Iris pigment epithelial cell (primary cell): ENCODE measurements around the gene TMUB1.

Source experiments
- DNase-seq: peaks from one replicate; pipeline ENCODE4 v3.0.0-alpha.2; 2011; ENCODE audit warnings: low read depth

Gene TMUB1

DNA sequence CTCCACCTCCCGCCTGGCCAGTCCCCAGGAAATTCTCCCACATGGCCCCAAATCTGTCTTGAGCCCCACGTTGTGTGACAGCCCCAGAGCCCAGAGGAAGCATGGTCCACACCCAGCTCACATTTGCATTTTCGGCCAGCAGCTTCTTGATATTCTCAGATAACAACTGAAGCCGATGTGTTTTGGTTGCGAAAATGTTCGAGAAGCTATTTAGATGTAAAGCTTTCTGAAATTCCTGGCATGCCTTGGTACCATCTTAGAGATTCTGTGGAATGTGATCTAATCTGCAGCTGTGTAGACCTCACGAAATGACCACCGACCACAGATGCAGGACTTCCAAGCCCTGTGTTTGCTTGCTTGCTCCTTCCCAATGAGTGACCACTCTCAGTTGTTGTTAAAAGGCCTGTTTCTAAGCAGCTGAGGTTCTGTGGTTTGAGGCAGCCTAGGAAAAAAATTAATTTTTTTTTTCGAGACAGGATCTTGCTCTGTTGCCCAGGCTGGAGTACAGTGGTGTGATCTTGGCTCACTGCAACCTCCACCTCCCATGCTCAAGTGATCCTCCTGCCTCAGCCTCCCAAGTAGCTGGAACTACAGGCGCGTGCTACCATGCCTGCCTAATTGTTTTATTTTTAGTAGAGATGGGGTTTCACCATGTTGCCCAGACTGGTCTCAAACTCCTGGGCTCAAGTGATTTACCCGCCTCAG lies 15.1 kb downstream of the TMUB1 start:
- peak; percentile 94 for DNase-seq

DNA sequence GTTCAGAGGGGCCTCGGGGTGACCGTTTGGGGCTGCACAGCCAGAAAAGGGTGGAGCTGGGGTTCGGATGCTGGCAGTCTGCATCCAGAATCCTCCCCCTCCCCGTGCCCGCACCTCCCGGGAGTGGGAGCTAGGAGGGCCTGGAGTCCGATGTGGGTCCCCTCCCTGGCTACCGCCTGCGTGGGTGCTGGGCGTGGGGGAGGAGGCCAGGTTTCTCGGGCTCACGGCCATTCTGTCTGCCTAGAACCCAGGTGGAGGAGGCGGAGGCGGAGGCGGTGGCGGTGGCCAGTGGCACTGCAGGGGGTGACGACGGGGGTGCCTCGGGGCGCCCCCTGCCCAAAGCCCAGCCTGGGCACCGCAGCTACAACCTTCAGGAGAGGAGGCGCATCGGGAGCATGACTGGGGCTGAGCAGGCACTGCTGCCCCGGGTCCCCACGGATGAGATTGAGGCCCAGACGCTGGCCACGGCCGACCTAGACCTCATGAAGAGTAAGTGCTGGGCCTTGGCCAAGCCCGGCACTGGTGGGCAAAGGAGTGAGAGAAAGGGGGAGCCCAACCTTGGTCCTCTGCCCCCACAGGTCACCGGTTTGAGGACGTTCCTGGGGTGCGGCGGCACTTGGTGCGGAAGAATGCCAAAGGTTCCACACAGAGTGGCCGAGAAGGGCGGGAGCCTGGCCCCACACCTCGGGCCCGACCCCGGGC lies 16.9 kb downstream of the TMUB1 start:
- DNase-seq: no peak

DNA sequence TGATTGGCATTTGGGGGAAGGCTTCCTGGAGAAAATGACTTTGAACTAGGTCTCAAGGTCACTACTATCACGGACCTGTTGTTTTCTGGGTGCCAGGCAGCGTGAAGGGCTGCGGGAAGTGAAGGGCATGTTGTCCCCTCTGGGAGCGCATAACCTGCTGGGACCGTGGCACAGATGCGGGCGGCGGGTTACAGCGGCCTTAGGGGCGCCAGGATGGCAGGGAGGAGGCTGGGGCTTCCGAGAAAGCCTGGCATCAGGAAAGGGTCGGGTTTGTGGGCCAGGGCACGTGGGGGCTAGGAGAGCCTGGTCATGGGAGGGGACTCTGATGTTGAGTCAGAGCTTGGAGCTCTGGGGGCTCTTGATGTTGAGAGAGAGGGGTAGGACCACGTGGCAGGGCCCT lies 17.8 kb downstream of the TMUB1 start:
- DNase-seq: no peak

DNA sequence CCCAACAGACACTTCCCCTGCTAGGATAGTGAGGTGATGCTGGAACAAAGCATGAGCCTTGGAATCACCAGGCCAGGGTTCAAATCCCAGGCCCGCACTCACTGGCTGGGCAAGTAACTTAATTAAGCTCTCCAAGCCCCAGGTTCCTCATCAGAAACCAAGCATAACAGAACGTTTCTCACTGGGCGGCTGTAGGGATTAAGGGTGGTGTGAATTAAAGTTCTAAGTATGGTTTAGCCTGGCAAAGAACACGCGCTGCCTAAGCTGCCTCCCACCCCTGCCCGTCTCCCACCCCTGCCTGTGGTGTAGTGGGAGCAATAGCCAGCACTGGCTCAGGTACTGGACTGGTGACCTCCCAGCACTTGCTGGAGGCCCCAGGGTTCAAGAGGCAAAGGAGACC lies 18.3 kb downstream of the TMUB1 start:
- DNase-seq: no peak

DNA sequence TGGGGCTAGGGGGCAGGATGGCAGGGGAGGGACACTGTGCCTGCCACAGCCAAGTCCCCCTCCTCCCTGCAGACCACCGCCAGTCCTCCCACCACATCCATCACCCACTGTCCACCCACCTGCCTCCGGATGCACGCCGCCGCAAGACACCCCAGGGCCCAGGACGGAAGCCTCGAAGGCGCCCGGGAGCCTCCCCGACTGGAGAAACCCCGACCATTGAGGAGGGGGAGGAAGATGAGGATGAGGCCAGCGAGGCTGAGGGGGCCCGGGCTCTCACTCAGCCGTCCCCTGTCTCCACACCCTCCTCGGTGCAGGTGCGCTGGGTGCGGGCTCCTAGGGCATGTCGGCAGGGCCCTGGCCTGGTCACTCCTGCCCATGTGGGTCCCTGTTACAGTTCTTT lies 18.8 kb downstream of the TMUB1 start:
- no peak for DNase-seq

DNA sequence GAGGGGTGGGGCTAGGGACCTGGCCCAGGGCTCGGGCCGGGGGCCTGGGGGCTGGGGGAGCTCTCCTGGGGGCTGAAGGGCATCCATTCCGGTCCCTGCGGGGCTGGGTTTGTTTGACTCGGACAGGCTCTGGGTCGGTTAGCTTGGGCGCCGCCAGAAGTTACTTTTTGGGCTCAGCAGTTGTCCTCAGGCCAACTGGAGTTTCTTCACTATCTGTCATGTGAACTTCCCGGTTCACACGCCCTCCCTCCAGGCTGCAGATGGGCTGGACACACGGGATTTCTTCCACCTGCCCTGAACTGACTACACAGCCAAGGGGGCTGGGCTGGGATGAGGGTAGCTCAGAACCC lies 20.1 kb downstream of the TMUB1 start:
- peak; percentile 82 for DNase-seq

DNA sequence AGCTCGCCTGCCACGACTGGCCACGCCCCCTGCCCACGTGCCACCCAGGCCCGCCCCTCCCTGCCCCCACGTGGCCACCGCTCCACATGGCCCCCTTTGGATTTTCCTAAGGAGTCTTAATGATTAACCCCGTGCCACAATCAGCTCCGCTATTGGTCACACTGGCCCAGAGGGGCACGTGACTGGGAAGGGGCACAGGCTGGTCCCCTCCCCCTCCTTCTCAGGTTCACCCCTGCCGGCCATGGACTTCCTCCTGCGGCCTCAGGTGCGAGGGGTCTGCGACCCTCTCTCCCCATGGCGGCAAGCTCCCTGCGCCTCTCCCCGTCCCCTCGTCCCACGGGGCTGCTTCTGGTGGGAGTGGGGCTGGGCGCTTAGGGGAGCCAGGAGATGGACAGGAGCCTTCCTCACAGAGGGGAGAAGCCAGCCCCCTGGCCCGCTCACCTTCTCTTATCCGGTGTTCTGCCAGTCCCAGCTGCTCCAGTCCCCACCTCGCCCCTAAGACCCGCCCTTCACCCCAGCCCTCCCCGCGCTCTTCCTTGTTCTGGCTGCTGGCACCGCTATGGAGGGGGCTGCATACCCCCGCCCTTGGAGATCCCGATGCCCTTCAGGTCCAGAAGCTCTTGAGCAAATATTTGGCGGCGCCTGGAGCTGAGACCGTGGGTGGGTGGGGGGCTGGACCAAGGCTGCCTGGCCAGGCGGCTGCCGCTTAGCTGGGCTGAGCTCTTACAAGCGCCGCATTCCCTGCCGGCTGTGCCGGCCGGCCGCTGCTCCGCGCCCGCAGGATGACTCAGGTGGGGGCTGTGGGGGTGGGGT lies 20.7 kb downstream of the TMUB1 start:
- peak; percentile 86 for DNase-seq

DNA sequence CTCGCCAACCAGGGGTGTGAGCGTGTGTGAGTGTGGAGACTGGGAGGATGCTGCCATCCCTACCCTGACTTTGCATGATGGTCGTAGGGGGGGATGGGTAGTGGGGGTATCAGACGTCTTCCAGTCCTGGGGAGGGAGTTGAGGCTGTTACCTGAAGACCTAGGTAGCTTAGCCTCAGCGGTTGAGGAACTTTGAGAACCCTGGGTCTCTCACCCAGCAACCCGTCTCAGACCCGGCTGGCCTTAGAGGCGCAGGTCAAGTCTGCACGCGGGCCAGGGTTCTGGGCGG lies 21.2 kb downstream of the TMUB1 start:
- no peak for DNase-seq

DNA sequence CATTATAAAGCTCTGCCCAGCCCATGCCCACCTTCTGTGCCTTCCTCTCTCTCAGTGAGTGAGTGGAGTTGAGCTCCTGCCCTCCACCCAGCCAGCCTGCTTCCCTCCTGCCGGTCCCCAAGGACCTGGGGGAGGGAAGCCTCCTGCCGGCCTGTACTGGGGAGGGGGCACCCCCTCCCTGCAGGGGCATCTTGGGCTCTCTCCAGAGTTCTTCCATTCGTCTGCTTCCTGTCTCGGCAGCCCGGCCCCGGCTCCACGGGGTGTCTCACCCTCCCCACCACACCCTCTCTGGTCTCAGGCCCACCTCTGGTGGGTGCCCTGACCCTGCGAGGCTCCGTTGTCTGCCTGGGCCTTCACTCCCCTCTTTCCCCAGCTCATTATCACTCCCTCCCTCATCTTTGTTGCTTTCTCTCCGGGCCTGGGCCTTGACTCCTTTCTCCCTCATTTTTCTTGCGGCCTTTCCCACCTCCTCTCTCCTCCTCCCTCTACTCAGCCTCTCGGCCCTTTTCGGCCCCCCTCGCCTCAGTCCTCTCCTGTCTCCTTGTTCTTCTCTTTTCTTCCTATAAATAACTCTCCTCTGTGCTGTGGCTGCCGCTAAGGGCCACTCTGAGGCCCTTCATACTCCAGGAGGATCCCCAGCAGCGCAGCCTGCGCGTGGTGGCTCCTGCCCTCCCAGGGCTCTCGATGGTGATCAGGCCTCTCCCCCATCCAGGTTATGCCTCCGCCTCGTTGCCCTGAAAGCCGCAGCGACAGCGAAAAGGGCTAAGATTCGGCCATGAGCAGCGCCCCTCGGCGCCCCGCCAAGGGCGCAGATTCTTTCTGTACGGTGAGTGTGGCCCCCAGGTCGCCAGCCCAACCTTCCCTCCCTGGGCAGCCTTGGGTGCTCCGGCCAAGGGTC lies 21.8 kb downstream of the TMUB1 start:
- DNase-seq: no peak

DNA sequence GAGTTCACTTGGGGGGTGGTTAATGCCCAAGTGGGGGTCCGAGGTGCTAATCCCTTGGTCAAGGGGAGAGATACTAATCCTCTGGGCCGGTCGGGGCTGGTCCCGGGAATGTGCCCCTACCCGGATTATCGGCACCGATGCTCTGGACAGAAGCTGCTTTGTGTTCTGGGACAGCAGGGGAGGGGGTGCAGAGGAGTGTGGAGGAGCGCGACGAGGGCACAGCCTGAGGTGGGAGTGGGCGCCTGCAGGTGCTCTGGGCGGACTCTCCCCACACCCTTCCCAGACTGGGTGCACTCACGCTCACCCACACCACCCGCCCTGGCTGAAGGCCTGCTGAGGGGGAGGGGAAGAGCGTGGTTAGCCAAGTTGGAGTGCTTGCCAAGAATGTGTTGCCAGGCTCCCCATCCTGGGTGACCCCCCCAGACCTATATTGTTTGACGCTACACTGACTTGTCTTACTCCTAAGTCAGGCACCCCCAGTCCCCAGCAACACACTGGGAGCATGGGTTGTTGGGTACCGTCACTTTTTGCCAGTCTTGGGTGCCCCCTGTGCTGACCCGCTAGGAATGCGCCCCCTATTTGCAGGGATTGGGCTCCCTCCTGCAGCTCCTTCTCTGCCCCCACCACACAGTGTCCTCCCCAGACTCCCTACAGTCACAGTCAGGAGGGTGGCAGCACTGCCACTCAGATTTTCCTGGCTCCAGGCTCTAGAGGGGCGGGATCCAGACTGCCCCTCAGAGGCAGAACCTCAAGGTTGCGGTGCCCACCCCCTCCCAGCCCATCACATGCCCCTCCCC lies 22.7 kb downstream of the TMUB1 start:
- peak; percentile 41 for DNase-seq

DNA sequence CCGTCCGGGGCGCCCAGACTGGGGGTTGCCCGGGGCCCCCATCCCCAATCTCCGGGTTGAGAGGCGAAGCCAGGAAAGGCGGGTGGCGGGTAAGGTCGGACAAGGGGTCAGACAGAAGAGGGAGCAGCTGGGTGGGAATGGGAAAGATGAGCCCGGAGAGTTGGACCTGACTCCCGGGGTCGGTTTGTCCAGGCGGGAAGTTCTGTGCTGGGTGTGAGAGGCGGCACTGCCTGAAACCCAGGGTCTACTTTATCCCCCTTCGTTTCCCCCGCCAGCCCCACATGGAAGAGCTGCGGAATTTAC lies 23.2 kb downstream of the TMUB1 start:
- no peak for DNase-seq

DNA sequence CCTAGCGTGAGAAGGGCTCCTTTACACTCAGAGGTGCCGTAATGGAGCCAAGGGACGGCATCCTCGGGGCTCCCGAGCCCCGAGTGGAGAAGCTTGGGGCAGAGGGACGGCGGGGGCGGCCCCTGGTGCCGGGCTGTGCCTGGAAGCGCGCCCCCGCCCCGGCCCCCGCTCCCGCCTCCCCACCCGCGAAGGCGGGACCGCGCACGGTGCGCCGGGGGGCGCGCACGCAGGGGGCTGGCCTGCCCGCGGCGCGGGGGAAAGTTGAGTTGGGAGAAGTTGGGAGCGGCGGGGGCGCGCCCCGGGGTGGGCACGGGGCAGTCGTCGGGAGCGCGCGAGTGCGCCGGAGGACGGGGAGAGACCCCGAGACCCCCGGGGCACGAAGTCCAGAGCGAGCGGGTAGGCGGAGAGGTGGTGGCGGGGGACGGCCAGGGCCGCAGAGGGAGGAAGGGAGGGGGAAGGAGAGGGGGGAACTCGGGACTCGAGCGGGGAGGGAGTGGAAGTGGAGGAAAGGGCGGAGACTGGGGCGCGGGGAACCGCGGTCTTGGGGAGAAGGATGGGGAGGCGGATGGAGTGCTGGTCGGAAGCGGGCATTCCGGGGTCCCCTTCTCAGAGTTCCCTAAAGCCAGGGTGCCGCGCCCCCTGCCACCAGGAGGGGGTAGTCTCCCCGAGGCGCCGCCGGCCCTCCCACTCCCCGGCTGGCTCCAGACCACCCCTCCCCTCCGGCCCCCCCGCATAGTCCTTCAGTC lies 23.8 kb downstream of the TMUB1 start, which contains the start of gene SLC4A2:
Gene SLC4A2 (plus strand): TSS at position 223 of the 746 bp plus-strand sequence. CDS start 2,399 bp downstream, outside the sequence.
- peak; percentile 77 for DNase-seq

DNA sequence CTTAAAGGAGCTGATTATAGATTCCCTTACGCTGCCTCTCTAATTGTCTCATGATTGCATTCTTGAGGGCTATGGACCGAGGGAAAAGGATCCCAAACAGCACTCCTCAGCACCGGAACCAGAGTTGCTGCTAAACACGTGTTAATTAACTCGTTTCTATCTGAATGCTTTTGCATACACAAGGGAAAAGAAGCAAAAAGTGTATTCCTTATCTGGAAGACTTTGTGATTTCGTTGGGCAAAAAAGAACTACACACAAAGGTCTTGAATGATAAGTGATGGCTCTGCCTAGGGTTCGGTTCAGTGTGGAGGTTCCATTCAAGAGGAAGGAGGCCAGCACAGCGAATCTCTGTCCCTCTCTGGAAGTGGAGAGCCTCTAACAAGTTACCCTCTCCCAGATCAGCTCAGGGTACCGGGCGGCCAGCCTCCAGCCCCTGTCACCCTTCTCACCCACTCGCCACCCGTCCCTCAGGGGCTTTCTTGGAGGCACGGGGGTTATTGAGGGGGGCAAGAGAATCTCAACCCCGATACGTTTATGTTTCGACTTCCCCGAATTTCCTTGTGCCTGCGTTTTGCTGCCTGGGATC lies 24.4 kb downstream of the TMUB1 start:
- peak; percentile 50 for DNase-seq

DNA sequence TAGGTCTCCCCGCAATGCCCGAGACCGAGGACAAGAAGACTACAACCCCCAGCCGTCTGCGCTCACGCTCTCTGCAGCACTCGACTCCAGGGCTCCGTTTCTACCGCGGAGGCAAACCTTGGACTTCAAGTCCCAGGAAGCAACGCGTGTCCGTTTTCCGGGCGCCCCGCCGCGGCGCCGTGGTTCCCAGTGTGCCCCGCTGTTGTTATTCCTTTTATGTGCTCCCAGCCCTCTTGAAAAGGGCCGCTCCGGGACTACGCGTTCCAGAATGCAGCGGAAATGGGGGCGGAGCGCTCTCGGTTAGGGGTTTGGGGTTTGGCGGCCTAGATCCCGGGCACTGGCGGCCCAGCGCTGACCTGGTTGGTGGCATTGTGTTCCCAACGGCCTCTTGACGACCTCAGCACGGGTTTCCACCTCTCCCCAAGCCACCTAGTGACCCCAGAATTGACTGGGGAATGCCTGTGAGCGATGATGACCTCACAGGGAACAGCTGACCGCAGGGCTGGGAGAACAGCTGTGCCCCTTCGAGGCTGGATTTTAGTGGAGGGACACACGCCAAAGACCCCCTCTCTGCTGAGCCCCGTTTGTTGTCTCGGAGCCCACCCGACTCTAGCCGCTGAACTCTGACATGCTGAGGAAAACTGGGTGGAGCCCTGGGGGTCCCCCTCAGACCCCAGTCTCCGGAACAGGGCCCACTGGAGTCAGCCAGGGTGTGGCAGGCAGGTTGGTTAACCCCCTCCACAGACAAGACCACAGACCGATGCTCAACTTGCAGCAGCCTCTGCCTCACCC lies 25.1 kb downstream of the TMUB1 start:
- DNase-seq: peak; percentile 100

DNA sequence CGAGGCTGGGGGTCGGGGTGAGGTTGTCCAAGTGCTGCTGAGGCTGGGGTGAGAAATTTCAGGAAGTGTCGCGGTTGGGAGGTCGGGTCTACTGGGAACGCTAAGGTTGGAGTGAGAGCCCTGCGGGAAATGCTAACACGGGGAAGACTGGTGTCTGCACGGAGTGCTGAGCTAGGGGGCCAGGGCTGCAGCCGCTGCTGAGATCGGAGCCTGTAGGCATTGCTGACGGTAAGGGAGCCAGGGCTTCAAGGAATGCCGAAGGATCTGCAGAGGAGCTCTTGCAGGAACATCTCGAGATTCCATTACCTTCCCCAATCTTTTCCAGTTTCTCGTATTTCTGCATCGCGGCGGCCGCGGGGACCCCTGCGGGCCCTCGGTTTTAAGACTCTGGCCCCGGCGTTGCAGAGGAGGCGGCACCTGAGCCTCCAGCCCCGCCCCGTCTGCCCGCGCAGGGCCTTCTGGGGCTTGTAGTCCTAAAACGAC lies 25.7 kb downstream of the TMUB1 start, which contains the start of gene CDK5:
Gene CDK5 (minus strand): TSS at position 392 of the 483 bp plus-strand sequence. CDS start 49 bp downstream, at position 343.
- no peak for DNase-seq

DNA sequence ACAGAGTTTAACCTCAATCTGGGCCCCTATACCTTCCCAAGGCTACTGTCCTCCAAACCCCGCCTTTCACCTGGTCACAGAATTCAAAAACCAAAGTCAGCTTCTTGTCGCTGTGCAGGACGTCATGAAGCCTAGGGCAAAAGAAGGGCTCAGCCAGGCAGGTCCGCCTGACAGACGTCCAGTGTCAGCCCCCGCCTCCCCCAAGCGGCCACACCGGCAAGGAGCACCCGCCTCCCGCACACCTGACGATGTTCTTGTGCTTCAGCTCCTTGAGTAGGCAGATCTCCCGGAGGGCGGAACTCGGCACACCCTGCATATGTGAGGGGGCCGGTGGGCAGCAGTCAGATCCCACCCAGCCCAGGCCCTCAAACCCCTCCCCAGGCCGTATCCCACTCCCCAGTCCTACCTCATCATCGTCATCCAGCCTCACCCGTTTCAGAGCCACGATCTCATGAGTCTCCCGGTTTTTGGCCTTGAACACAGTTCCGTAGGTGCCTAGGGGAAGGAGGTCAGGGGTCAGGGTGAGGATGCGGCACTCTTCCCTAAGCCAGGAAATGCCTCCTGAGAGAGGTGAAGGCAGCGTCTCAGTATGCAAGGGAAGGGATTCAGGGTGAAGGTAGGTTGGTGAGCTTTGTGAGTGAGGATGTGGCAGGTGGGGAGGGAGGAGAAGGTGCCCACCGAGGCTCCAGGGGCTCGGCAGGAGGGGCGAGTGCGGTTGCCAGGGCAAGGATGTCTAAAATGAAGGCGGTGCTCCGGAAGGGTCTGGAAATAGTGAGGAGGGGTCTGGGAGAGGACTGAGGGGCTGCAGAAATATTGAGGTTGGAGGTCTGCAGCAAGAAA lies 26.4 kb downstream of the TMUB1 start:
- no peak for DNase-seq

DNA sequence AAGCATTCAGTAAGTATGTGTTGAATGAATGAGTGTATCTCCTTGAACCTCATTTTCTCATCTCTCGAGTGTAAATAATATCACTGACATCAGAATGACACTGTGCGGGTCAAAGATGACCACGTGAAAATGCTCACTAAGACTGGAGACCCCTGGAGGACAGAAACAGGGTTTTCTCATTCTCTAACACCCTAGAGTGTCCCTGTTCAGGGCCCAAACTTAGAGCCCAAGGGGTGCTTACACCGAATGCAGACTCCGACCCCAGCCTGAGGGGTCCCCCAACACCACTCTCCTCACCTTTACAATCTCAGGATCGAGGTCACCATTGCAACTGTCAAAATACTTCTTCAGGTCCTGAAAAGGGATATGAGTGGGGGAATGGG lies 27.0 kb downstream of the TMUB1 start:
- DNase-seq: no peak

DNA sequence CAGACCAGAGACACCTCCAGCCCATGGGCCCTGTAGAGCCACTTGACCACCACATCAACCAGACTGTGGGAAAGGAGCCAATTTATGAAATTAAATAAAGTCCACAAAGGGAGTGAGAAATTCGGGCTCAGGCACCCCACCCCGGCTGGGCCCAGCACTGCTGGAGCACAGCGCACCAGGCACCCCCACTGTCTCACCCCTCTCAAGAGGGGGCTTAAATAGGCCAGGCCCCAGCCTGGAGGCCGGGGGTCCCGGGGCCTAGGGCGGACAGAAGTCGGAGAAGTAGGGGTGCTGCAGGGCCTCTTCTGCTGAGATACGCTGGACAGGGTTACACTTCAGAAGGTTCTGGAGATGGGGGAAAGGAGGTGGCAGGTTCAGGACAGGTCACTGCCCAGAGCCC lies 29.5 kb downstream of the TMUB1 start:
- DNase-seq: no peak
